Ovary (tissue), 3 donors: ENCODE measurements around the gene CDK6.

Experiments used
- EP300 ChIP-seq: sonication (generic); formaldehyde crosslinking; IDR thresholded peaks from one replicate; pipeline ENCODE4 v1.6.1; 2017; ENCODE audit warnings: antibody characterized with exemption
- POLR2A ChIP-seq: fragments of 450-650 bp; IDR thresholded peaks from one replicate; pipeline ENCODE4 v1.6.1; 2017; ENCODE audit warnings: antibody characterized with exemption, mild to moderate bottlenecking, moderate library complexity
- TF ChIP-seq, protein P1 (sequence below), 3 donors: fragments of 450-650 bp in 2 of 3; fragments of 200-600 bp in 1 of 3; IDR thresholded peaks; one replicate each; pipeline versions ENCODE4 v1.5.1 to v1.8.0; 2016 to 2022; ENCODE audit warnings: antibody characterized with exemption in 3 of 3, mild to moderate bottlenecking in 1 of 3
- donor health status: DM: no; HTN: no; CAD: no.

- TF ChIP-seq, protein P1, sequence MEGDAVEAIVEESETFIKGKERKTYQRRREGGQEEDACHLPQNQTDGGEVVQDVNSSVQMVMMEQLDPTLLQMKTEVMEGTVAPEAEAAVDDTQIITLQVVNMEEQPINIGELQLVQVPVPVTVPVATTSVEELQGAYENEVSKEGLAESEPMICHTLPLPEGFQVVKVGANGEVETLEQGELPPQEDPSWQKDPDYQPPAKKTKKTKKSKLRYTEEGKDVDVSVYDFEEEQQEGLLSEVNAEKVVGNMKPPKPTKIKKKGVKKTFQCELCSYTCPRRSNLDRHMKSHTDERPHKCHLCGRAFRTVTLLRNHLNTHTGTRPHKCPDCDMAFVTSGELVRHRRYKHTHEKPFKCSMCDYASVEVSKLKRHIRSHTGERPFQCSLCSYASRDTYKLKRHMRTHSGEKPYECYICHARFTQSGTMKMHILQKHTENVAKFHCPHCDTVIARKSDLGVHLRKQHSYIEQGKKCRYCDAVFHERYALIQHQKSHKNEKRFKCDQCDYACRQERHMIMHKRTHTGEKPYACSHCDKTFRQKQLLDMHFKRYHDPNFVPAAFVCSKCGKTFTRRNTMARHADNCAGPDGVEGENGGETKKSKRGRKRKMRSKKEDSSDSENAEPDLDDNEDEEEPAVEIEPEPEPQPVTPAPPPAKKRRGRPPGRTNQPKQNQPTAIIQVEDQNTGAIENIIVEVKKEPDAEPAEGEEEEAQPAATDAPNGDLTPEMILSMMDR (IDR thresholded peaks at IDR 0.05), result no peak
- TF ChIP-seq POLR2A (no peak), EP300 (no peak)
Observed at GRCh38 chr7:92843781-92844180, 7.4 kb upstream of the CDK6 start.
